Stimulated activated CD4-positive, alpha-beta T cell treated with anti-CD3 and anti-CD28 coated beads, Interleukin-2, amount 100 ng/mL, for 4 hours (primary cell): ENCODE measurements around the gene ATP13A3.
A peak's percentile ranks its signal among the peaks of the same experiment; 100 is the strongest.
"Not testable (repeated sequence)": the region's sequence is repeated elsewhere in the genome, so short reads cannot be mapped to it uniquely, and the experiment has no call there.

Source experiments
- DNase-seq: peaks from one replicate; pipeline ENCODE4 v3.0.0-alpha.2; 2020; ENCODE audit warnings: low read depth

The ATP13A3 gene

GRCh38 chr3:194499516-194499915, 12.7 kb upstream of the ATP13A3 start:
- DNase-seq: not testable (repeated sequence)

GRCh38 chr3:194497799-194498575, 11.2 kb upstream of the ATP13A3 start:
- DNase-seq: no peak

- no peak for DNase-seq
Measured at GRCh38 chr3:194496217-194496919, 9.6 kb upstream of the ATP13A3 start.

- DNase-seq: no peak
Measured at GRCh38 chr3:194494951-194495374, 8.2 kb upstream of the ATP13A3 start.

GRCh38 chr3:194493995-194494927, 7.5 kb upstream of the ATP13A3 start:
- not testable (repeated sequence) for DNase-seq

GRCh38 chr3:194492001-194492400, 5.2 kb upstream of the ATP13A3 start:
- DNase-seq: no peak

GRCh38 chr3:194489736-194490612, 3.2 kb upstream of the ATP13A3 start:
- no peak for DNase-seq

GRCh38 chr3:194488055-194488742, 1.4 kb upstream of the ATP13A3 start:
- no peak for DNase-seq

GRCh38 chr3:194487289-194488054, 670 bp upstream of the ATP13A3 start:
- DNase-seq: peak; percentile 9

- DNase-seq: peak; percentile 74
Measured at GRCh38 chr3:194485881-194486539, 792 bp downstream of the ATP13A3 start.

- DNase-seq: no peak
Measured at GRCh38 chr3:194485468-194485880, 1.3 kb downstream of the ATP13A3 start.

- no peak for DNase-seq
Measured at GRCh38 chr3:194484614-194485013, 2.2 kb downstream of the ATP13A3 start.

- no peak for DNase-seq
Measured at GRCh38 chr3:194483850-194484249, 3.0 kb downstream of the ATP13A3 start.

GRCh38 chr3:194482830-194483229, 4.0 kb downstream of the ATP13A3 start:
- DNase-seq: not testable (repeated sequence)

GRCh38 chr3:194482196-194482593, 4.6 kb downstream of the ATP13A3 start:
- no peak for DNase-seq

GRCh38 chr3:194481525-194482195, 5.1 kb downstream of the ATP13A3 start:
- no peak for DNase-seq

- no peak for DNase-seq
Measured at GRCh38 chr3:194481103-194481502, 5.7 kb downstream of the ATP13A3 start.

GRCh38 chr3:194476784-194477183, 10.0 kb downstream of the ATP13A3 start:
- no peak for DNase-seq

- DNase-seq: no peak
Measured at GRCh38 chr3:194475978-194476377, 10.8 kb downstream of the ATP13A3 start.
